Hepatocyte (in vitro differentiated cells): Measurements from ENCODE around the gene RANBP3.

ENCODE experiments used
- CTCF ChIP-seq: fragments of 200-600 bp; sonication (generic); IDR thresholded peaks from 2 replicates; pipeline ENCODE4 v1.5.1; 2016; ENCODE audit warnings: antibody characterized with exemption, mild to moderate bottlenecking; ENCODE audit not compliant: poor library complexity
- EZH2 ChIP-seq: fragments of 200-600 bp; sonication (generic); IDR thresholded peaks from 2 replicates; pipeline ENCODE4 v1.6.1; 2016; ENCODE audit warnings: antibody characterized with exemption, mild to moderate bottlenecking, borderline replicate concordance
- EZH2phosphoT487 ChIP-seq: fragments of 200-600 bp; sonication (generic); IDR thresholded peaks from one replicate; pipeline ENCODE4 v1.6.1; 2018; ENCODE audit warnings: antibody characterized with exemption, mild to moderate bottlenecking, low read depth, moderate library complexity; ENCODE audit not compliant: unreplicated experiment, severe bottlenecking

DNA sequence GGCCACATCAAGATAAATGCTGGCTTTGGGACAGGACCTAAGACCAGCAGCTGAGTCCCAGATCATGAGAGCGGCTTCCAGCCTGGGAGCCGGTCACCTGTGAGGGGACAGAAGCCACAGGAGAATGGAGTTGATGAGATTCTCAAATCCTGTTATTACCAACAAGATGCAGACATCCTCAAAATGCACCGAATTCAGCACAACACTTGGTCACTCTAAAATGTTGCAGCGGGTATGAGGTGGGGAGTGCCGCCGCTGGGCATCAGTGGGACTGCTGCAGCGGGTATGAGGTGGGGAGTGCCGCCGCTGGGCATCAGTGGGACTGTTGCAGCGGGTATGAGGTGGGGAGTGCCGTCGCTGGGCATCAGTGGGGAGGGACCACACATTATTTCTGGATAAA lies 21.2 kb downstream of the RANBP3 start:
- TF ChIP-seq CTCF (no peak), EZH2phosphoT487 (no peak), EZH2 (no peak)
